Prostate gland (tissue), 2 donors: Measurements from ENCODE around the gene NTM. TPM values are rescaled to one million over a fixed set of nuclear protein-coding genes. Genes with fewer than 3 reads are reported as not detected.

ENCODE experiments used
- DNase-seq: peaks from one replicate; pipeline ENCODE4 v3.0.0-alpha.2; 2019; ENCODE audit warnings: low spot score
- H3K27ac ChIP-seq, 2 donors: fragments of 200-600 bp; sonication (generic); 2 replicates each; pipeline ENCODE4 v1.5.1; 2017 to 2019
- H3K27me3 ChIP-seq: fragments of 200-600 bp; sonication (generic); replicated peaks from 2 replicates; pipeline ENCODE4 v1.5.1; 2019; ENCODE audit not compliant: insufficient read depth
- H3K36me3 ChIP-seq, 2 donors: fragments of 200-600 bp; sonication (generic); 1 replicate in 1 of 2; 2 replicates in 1 of 2; pipeline versions ENCODE4 v1.5.1 to v1.8.1; 2017 to 2019
- H3K4me1 ChIP-seq: fragments of 200-600 bp; sonication (generic); replicated peaks from 2 replicates; pipeline ENCODE4 v1.5.1; 2019
- H3K4me3 ChIP-seq, 2 donors: fragments of 200-600 bp; sonication (generic); 2 replicates each; pipeline ENCODE4 v1.5.1; 2017 to 2019
- H3K9me3 ChIP-seq: fragments of 200-600 bp; sonication (generic); 2 replicates; pipeline ENCODE4 v1.5.1; 2017
- POLR2A ChIP-seq: fragments of 450-650 bp; IDR thresholded peaks from one replicate; pipeline ENCODE4 v1.6.1; 2016; ENCODE audit warnings: antibody characterized with exemption, mild to moderate bottlenecking
- POLR2AphosphoS5 ChIP-seq: sonication (generic); formaldehyde crosslinking; IDR thresholded peaks from one replicate; pipeline ENCODE4 v1.6.1; 2017; ENCODE audit warnings: antibody characterized with exemption
- whole genome bisulfite sequencing: methylation state at CpG from one replicate; pipeline ENCODE4 v1.1.5; 2018; 5-methylcytosine and 5-hydroxymethylcytosine counted together
- intact Hi-C: fragments of 100-400 bp; cut with DNase I; formaldehyde crosslinking; loops from one replicate; pipeline ENCODE4 v1.14.2; 2022
- total RNA-seq, 2 donors: library from RNA; depleted of rRNA; stranded (reverse); fragments of >200 nt; gene quantifications; one replicate each; pipeline ENCODE4 v1.1.0, GENCODE V29; 2016
- TF ChIP-seq, protein P1 (sequence below), 4 experiments: fragments of 200-600 bp in 2 of 4; fragments of 450-650 bp in 2 of 4; sonication (generic) in 2 of 4; IDR thresholded peaks; 1 replicate in 3 of 4; 2 replicates in 1 of 4; pipeline ENCODE4 v1.5.1; 2016 to 2019; ENCODE audit warnings: antibody characterized with exemption in 4 of 4, mild to moderate bottlenecking in 2 of 4, moderate library complexity in 2 of 4

NTM gene
- total RNA-seq, 2 donors from 2014 or later: 7.4 TPM; not detected in 1

DNA sequence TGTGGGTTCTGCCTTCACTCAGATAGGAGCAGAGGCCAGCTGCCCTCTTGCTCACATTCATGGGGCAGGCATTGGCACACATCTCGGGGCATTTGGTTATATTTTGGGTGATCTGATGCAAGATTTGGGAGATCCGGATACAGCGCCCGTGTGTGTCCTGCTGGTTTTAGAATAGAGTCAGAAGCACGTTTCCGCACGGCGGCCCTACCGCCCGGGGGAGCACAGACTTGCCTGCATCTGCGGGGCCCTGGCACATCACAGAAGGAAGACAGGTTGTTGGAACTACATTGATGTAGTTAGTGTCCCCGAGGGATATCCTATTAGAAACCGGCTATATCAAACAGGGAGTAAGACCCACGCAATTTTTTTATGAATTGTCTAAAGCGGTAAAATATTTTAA lies 982.8 kb downstream of the NTM start:
- DNase-seq: no peak
- intact Hi-C loops: no loop called here
- Histone ChIP-seq H3K36me3 (no peaks in the 10 kb centered on the region), H3K9me3 (no peaks in the 10 kb centered on the region), H3K27ac (no peak overlapping the region), H3K4me3 (no peak overlapping the region), H3K27me3 (no peaks in the 10 kb centered on the region), H3K4me1 (no peaks in the 10 kb centered on the region)
- 94% methylated on average over 15 of the region's 15 CpGs for WGBS
- TF ChIP-seq POLR2AphosphoS5 (no peak), POLR2A (no peak)
- TF ChIP-seq, protein P1, sequence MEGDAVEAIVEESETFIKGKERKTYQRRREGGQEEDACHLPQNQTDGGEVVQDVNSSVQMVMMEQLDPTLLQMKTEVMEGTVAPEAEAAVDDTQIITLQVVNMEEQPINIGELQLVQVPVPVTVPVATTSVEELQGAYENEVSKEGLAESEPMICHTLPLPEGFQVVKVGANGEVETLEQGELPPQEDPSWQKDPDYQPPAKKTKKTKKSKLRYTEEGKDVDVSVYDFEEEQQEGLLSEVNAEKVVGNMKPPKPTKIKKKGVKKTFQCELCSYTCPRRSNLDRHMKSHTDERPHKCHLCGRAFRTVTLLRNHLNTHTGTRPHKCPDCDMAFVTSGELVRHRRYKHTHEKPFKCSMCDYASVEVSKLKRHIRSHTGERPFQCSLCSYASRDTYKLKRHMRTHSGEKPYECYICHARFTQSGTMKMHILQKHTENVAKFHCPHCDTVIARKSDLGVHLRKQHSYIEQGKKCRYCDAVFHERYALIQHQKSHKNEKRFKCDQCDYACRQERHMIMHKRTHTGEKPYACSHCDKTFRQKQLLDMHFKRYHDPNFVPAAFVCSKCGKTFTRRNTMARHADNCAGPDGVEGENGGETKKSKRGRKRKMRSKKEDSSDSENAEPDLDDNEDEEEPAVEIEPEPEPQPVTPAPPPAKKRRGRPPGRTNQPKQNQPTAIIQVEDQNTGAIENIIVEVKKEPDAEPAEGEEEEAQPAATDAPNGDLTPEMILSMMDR (IDR thresholded peaks at IDR 0.05): no peak

GRCh38 chr11:132357811-132358572 lies 987.6 kb downstream of the NTM start:
- H3K4me1 ChIP-seq: no peaks in the 10 kb centered on the region
- intact Hi-C loops: no loop called here
- no peak overlapping the region for H3K27ac ChIP-seq
- H3K9me3 ChIP-seq: no peaks in the 10 kb centered on the region
- no peak overlapping the region for H3K4me3 ChIP-seq
- no peaks in the 10 kb centered on the region for H3K27me3 ChIP-seq
- H3K36me3 ChIP-seq: no peaks in the 10 kb centered on the region
- DNase-seq: no peak
- WGBS: 83% methylated on average over 13 of the region's 13 CpGs
- TF ChIP-seq POLR2A: no peak
- TF ChIP-seq, protein P1 (IDR thresholded peaks at IDR 0.05): no peak
- TF ChIP-seq POLR2AphosphoS5: no peak

DNA sequence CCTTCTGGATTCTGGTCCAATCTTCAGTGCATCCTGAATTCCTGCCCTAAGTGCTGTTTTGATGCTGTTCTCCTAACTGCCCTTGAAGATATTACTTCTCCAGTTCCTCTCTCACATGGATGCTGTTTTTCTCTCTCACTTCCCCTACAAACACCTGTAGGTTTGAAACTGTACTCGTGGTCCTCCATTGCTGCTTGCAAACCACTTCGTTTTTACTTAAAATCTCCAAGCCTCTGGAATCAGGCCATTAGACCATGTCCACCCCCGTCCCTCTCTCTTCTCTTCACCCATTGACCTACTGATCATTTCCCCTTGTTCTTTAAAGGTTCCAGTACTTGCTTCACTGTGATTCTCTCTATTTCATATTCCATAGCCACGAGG lies 988.1 kb downstream of the NTM start:
- intact Hi-C loops: no loop called here
- no peaks in the 10 kb centered on the region for H3K9me3 ChIP-seq

DNA sequence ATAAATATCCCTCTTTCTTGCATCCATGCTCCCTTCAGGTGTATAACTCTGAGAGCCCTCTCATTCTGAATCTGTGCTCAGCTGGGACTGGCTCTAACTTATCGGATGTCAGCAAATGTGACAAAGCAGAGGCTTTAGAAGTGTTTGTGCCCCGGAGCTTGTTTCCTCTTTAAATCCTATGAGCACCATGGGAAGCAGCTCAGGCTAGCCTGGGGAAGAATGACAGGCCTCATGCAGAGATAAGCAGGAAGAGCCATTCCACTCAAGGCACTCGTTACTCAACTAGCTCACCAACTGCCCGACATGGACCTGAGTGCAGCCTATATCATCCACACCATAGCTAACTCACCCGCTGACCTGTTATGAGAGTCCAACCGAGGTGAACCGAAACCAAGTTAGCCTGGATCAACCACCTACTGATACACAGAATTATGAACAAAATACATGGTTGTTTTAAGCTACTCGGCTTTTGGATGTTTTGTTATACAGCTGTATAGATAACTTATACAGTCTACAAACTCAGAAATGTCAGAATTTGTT lies 990.7 kb downstream of the NTM start:
- Histone ChIP-seq H3K36me3 (no peaks in the 10 kb centered on the region), H3K27ac (no peak overlapping the region), H3K27me3 (no peaks in the 10 kb centered on the region), H3K4me3 (no peak overlapping the region), H3K4me1 (no peaks in the 10 kb centered on the region), H3K9me3 (no peaks in the 10 kb centered on the region)
- no peak for TF ChIP-seq POLR2AphosphoS5
- TF ChIP-seq, protein P1 (IDR thresholded peaks at IDR 0.05): no peak
- no peak for TF ChIP-seq POLR2A
- intact Hi-C loops: no loop called here
- no peak for DNase-seq
- WGBS: 87% methylated on average over 8 of the region's 8 CpGs

More for the DNA sequence above, 988.1 kb downstream of the NTM start:
- Histone ChIP-seq H3K27me3 (no peaks in the 10 kb centered on the region), H3K4me1 (no peaks in the 10 kb centered on the region), H3K27ac (no peak overlapping the region), H3K4me3 (no peak overlapping the region), H3K36me3 (no peaks in the 10 kb centered on the region)
- no peak for DNase-seq
- 80% methylated on average over 4 of the region's 4 CpGs for WGBS
- TF ChIP-seq, protein P1 (IDR thresholded peaks at IDR 0.05): no peak
- TF ChIP-seq POLR2A: no peak
- no peak for TF ChIP-seq POLR2AphosphoS5

- intact Hi-C loops: no loop called here
- Histone ChIP-seq H3K9me3 (no peaks in the 10 kb centered on the region), H3K27me3 (no peaks in the 10 kb centered on the region), H3K4me3 (no peak overlapping the region), H3K4me1 (no peaks in the 10 kb centered on the region), H3K27ac (no peak overlapping the region), H3K36me3 (no peaks in the 10 kb centered on the region)
- DNase-seq: no peak
- WGBS: 96% methylated on average over 3 of the region's 3 CpGs
- TF ChIP-seq POLR2AphosphoS5: no peak
- TF ChIP-seq, protein P1 (IDR thresholded peaks at IDR 0.05): no peak
- no peak for TF ChIP-seq POLR2A
Observed at GRCh38 chr11:132365650-132366049, 995.2 kb downstream of the NTM start.
